AG04449 (cell line): ENCODE data around the gene VPS13C.

ENCODE experiments used
- CTCF ChIA-PET: fragments of 350-600 bp; formaldehyde crosslinking; extraction: SDS; loops from one replicate; lab custom pipeline; 2021; ENCODE audit warnings: antibody characterized with exemption; lab: Yijun Ruan, JAX
- POLR2A ChIA-PET: fragments of 400-600, 350-600 bp; formaldehyde crosslinking; extraction: SDS; loops from one replicate; lab custom pipeline; 2020; ENCODE audit warnings: antibody characterized with exemption, inconsistent platforms; lab: Yijun Ruan, JAX
- DNase-seq: peaks from one replicate; pipeline ENCODE4 v3.0.0-alpha.2; 2010; ENCODE audit warnings: low read depth, low spot score
- H3K4me3 ChIP-seq: 2 replicates; pipeline ENCODE4 v1.5.1; 2011; ENCODE audit warnings: low read depth, mild to moderate bottlenecking, control low read depth, low read length
- TF ChIP-seq, protein P1 (sequence below): IDR thresholded peaks from one replicate; pipeline ENCODE4 v1.5.1; 2011; ENCODE audit warnings: mild to moderate bottlenecking, moderate library complexity, low read length, control low read depth, inconsistent platforms; ENCODE audit not compliant: insufficient read depth; ENCODE audit errors: missing control alignments

VPS13C gene

DNA sequence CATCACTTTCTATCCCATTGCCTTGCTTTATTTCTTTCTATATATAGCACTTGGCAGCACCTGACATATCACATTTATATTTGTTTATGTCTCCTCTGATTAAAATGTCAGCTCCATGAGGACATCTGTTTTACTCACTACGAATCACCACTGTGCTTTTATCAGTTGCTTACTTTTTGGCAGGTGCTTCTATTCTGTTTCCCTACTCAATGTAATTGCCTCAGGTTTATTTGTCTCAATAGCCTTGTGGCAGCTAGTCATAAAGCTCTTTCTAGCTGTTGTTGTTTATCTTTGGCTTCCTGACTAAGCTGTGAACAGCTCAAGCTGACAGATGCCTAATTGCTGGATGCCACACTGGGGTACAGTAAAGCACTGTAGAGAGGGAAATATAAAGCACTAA, 85.5 kb downstream of the VPS13C start:
- ChIA-PET POLR2A (no interaction called here), CTCF (no interaction called here)
- no peak overlapping the region for H3K4me3 ChIP-seq
- TF ChIP-seq, protein P1, sequence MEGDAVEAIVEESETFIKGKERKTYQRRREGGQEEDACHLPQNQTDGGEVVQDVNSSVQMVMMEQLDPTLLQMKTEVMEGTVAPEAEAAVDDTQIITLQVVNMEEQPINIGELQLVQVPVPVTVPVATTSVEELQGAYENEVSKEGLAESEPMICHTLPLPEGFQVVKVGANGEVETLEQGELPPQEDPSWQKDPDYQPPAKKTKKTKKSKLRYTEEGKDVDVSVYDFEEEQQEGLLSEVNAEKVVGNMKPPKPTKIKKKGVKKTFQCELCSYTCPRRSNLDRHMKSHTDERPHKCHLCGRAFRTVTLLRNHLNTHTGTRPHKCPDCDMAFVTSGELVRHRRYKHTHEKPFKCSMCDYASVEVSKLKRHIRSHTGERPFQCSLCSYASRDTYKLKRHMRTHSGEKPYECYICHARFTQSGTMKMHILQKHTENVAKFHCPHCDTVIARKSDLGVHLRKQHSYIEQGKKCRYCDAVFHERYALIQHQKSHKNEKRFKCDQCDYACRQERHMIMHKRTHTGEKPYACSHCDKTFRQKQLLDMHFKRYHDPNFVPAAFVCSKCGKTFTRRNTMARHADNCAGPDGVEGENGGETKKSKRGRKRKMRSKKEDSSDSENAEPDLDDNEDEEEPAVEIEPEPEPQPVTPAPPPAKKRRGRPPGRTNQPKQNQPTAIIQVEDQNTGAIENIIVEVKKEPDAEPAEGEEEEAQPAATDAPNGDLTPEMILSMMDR: no peak
- no peak for DNase-seq

GRCh38 chr15:61974118-61974517, 86.1 kb downstream of the VPS13C start:
- ChIA-PET POLR2A (no interaction called here), CTCF (no interaction called here)
- H3K4me3 ChIP-seq: no peak overlapping the region
- TF ChIP-seq, protein P1: no peak
- no peak for DNase-seq

GRCh38 chr15:61951949-61952348, 108.3 kb downstream of the VPS13C start:
- POLR2A ChIA-PET: no interaction called here

GRCh38 chr15:61946778-61947177, 113.5 kb downstream of the VPS13C start:
- POLR2A ChIA-PET: interaction anchor here (0.6 kb wide), 1 partner anchor 302 kb away, joined by 4 read pairs; no protein-coding TSS in a partner anchor
- CTCF ChIA-PET: no interaction called here
- TF ChIP-seq, protein P1: no peak
- DNase-seq: no peak
- no peak overlapping the region for H3K4me3 ChIP-seq

More at GRCh38 chr15:61951949-61952348, 108.3 kb downstream of the VPS13C start:
- CTCF ChIA-PET: no interaction called here
- DNase-seq: no peak
- TF ChIP-seq, protein P1: no peak
- no peak overlapping the region for H3K4me3 ChIP-seq

GRCh38 chr15:61943992-61944391, 116.3 kb downstream of the VPS13C start:
- no peak for DNase-seq
- TF ChIP-seq, protein P1: no peak
- no peak overlapping the region for H3K4me3 ChIP-seq
- CTCF ChIA-PET: no interaction called here
- POLR2A ChIA-PET: no interaction called here

- ChIA-PET CTCF (no interaction called here), POLR2A (no interaction called here)
- TF ChIP-seq, protein P1: no peak
- no peak overlapping the region for H3K4me3 ChIP-seq
- no peak for DNase-seq
These were observed 122.0 kb downstream of the VPS13C start for GRCh38 chr15:61938249-61938648.
